K562 (cell line): ENCODE measurements around the gene LSP1. TPM values are rescaled to one million over a fixed set of nuclear protein-coding genes. Genes with fewer than 3 reads are reported as not detected.

ENCODE experiments used
- ARID2 ChIP-seq: fragments of 450-650 bp; IDR thresholded peaks from 2 replicates; pipeline ENCODE4 v1.6.1; 2017; ENCODE audit warnings: antibody characterized with exemption, mild to moderate bottlenecking
- MAFF ChIP-seq: IDR thresholded peaks from 2 replicates; pipeline ENCODE4 v1.6.1; 2012; ENCODE audit warnings: low read length, improper control_type of control experiment
- MAZ ChIP-seq, 2 experiments: fragments of 450-650 bp in 1 of 2; sonication (generic) in 1 of 2; formaldehyde crosslinking; IDR thresholded peaks in 1 of 2; conservative IDR thresholded peaks in 1 of 2; 2 replicates each; pipeline versions ENCODE4 v1.4.0 to v1.5.0; 2020; ENCODE audit warnings: mild to moderate bottlenecking in 1 of 2, missing genetic modification reagents in 1 of 2
- MLLT1 ChIP-seq, 2 experiments: fragments of 450-650 bp; IDR thresholded peaks; 2 replicates each; pipeline ENCODE4 v1.6.1; 2016
- RB1 ChIP-seq: fragments of 450-650 bp; IDR thresholded peaks from 2 replicates; pipeline ENCODE4 v1.6.1; 2017; ENCODE audit warnings: low read depth, mild to moderate bottlenecking
- REST ChIP-seq, 2 experiments: fragments of 450-650 bp; formaldehyde crosslinking in 1 of 2; IDR thresholded peaks; 2 replicates each; pipeline versions ENCODE4 v1.4.0 to v1.6.1; 2014 to 2020; ENCODE audit warnings: mild to moderate bottlenecking in 2 of 2, borderline replicate concordance in 1 of 2, low read depth in 1 of 2
- TBP ChIP-seq: optimal IDR thresholded peaks from 2 replicates; pipeline ENCODE3; 2011; ENCODE audit warnings: low read depth, low read length, improper control_type of control experiment
- ZBTB7A ChIP-seq: IDR thresholded peaks from 2 replicates; pipeline ENCODE4 v1.6.1; 2011; ENCODE audit warnings: low read depth, mild to moderate bottlenecking, low read length, moderate library complexity, borderline replicate concordance; ENCODE audit not compliant: control insufficient read depth
- polyA plus RNA-seq, 8 experiments: library from polyadenylated mRNA; depleted of rRNA in 4 of 8; stranded (reverse) in 5 of 8; unstranded in 3 of 8; fragments of >200 nt; fragmentation: Nextera tagmentation in 2 of 8; fragmentation: Illumina TruSeq in 1 of 8; extraction: Ambion mirVana in 2 of 8; extraction: Trizol in 1 of 8; gene quantifications; 2 replicates each; pipeline versions ENCODE4 v1.2.1 to v1.2.3, GENCODE V29; 2011 to 2014; ENCODE audit warnings: inconsistent platforms in 1 of 8, missing spikeins in 1 of 8
- total RNA-seq, 7 experiments: library from RNA; depleted of rRNA in 6 of 7; stranded (reverse); fragments of >200 nt in 6 of 7; fragmentation: Illumina TruSeq in 2 of 7; extraction: Trizol in 2 of 7; gene quantifications; 2 replicates each; pipeline versions ENCODE4 v1.2.1 to v1.2.3, GENCODE V29; 2011 to 2021; ENCODE audit warnings: low replicate concordance in 1 of 7
- TF ChIP-seq, protein P1 (sequence below), 3 experiments: fragments of 200-800 bp in 1 of 3; sonication (Bioruptor generic) in 1 of 3; sonication (generic) in 1 of 3; formaldehyde crosslinking in 1 of 3; IDR thresholded peaks; 2 replicates each; pipeline versions ENCODE4 v1.6.1 to v1.8.0; 2016 to 2022; ENCODE audit warnings: mild to moderate bottlenecking in 2 of 3, missing compliant biosample characterization in 2 of 3, missing genetic modification characterization in 2 of 3, missing genetic modification reagents in 1 of 3
- TF ChIP-seq, protein P2 (sequence below): fragments of 250-450 bp; sonication (Bioruptor Pico); IDR thresholded peaks from 2 replicates; pipeline ENCODE4 v1.5.0; 2021

The LSP1 gene
- total and polyA plus RNA-seq, 9 of the 15 experiments (the other 6 are each of a cell fraction or from before 2014, with no cell fraction given): 0.08 to 2.9 (median 0.65) TPM; not detected in 2

GRCh38 chr11:1837171-1838076 lies 15.5 kb upstream of the LSP1 start (continued):
- TF ChIP-seq, protein P1, sequence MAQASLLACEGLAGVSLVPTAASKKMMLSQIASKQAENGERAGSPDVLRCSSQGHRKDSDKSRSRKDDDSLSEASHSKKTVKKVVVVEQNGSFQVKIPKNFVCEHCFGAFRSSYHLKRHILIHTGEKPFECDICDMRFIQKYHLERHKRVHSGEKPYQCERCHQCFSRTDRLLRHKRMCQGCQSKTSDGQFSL (CRISPR knock-in tag; IDR thresholded peaks at IDR 0.05): 0 out of 2 replicates have a peak, but pooled peaks have one; percentile 58
- TF ChIP-seq, protein P1 (tag; IDR thresholded peaks at IDR 0.05): no peak
- TF ChIP-seq MAFF: no peak
- TF ChIP-seq REST (IDR thresholded peaks at IDR 0.05; ENCODE audit: borderline replicate concordance): peak; percentile 77
- TF ChIP-seq REST (CRISPR knock-in tag; IDR thresholded peaks at IDR 0.05; ENCODE audit: low read depth): no peak
- peak; percentile 70 for TF ChIP-seq ZBTB7A
- TF ChIP-seq TBP: no peak
- TF ChIP-seq MAZ (CRISPR knock-in tag; conservative IDR thresholded peaks at IDR 0.05 in 1 of 2, IDR thresholded peaks at IDR 0.05 in 1 of 2): peak; percentile 25 to 36; a peak in 1 of 4 replicates
- TF ChIP-seq RB1: 0 out of 2 replicates have a peak, but pooled peaks have one; percentile 43
- TF ChIP-seq ARID2: peak; percentile 64; the same call in 1 of the 2 replicates
- no peak for TF ChIP-seq MLLT1 (IDR thresholded peaks at IDR 0.05)
- TF ChIP-seq, protein P2, sequence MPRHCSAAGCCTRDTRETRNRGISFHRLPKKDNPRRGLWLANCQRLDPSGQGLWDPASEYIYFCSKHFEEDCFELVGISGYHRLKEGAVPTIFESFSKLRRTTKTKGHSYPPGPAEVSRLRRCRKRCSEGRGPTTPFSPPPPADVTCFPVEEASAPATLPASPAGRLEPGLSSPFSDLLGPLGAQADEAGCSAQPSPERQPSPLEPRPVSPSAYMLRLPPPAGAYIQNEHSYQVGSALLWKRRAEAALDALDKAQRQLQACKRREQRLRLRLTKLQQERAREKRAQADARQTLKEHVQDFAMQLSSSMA (CRISPR knock-in tag): no peak
